ENCODE data around the gene RBM8A. TPM values are rescaled to one million over a fixed set of nuclear protein-coding genes. Genes with fewer than 3 reads are reported as not detected.

RBM8A gene
- total and polyA plus RNA-seq, 9 of the 15 experiments (the other 6 are each of a cell fraction or from before 2014, with no cell fraction given) = 215 to 1,035 (median 291) TPM

GRCh38 chr1:145951526-145951925 lies 24.2 kb upstream of the RBM8A start (continued):
- TF ChIP-seq ID3 (CRISPR knock-in tag; IDR thresholded peaks at IDR 0.05) (no peak), ID3 (tag; IDR thresholded peaks at IDR 0.05) (no peak), FOS (IDR thresholded peaks at IDR 0.05; ENCODE audit: extremely low read depth, insufficient read length) (no peak), ZBTB11 (CRISPR knock-in tag; IDR thresholded peaks at IDR 0.05) (no peak), SPI1 (IDR thresholded peaks at IDR 0.05; ENCODE audit: borderline replicate concordance, low read depth, low read length) (no peak), CHAMP1 (IDR thresholded peaks at IDR 0.05) (no peak), ATF7 (IDR thresholded peaks at IDR 0.05) (no peak), ELF2 (CRISPR knock-in tag; IDR thresholded peaks at IDR 0.05) (no peak), RBFOX2 (IDR thresholded peaks at IDR 0.05; ENCODE audit: low read depth, low read length) (no peak)

All from K562 (cell line).